ENCODE data around the gene TMEM9.

The TMEM9 gene

GRCh38 chr1:201147396-201148015 is 6.8 kb downstream of the TMEM9 start:
- H3K4me1 Mint-ChIP-seq = peaks cover 19% of the 10 kb centered on the region
- no peak overlapping the region for H3K4me3 Mint-ChIP-seq
- peaks cover 85% of the 10 kb centered on the region for H3K36me3 Mint-ChIP-seq (ENCODE audit: low read depth)
- TF ChIP-seq CTCF (IDR thresholded peaks at IDR 0.05; ENCODE audit: unreplicated experiment in 3 of 3) = no peak
- no peak overlapping the region for H3K27ac Mint-ChIP-seq
- no peaks in the 10 kb centered on the region for H3K27me3 Mint-ChIP-seq (ENCODE audit: low read depth)
- no peaks in the 10 kb centered on the region for H3K9me3 Mint-ChIP-seq

DNA sequence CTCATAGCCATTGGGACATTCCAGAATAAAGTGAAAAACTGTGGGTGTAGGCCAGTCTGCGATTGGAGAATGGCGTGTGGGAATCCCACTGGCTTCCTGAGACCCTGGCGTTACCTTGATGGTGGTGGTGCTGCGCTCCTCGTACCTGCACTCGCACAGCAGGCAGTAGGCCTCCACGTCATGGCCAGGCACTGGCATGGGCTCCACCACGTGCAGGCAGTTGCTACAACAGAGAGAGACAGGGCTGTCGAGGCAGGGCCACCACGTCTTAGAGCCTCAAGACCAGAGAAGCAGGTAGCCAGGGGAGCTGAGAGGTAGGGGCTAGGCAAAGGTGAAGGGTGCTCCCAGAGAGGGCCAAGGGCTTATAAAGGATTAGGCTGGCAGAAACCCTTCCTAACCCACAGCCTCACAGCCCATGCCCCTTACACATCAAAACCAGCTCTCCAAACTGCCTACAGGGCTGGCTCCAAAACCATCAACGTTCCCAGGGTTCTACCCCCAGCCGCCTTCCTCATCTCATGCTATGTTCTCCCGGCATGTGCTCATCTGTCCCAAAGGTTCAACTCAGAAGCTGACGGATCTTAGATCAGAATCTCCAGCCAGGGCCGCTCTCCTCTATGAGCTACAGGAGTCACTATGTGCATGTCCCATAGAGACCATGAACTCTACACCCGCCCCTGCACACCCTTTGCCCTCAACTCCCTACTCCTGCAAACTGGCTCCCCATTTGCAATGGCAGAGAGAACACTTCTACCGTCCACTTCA is 7.5 kb downstream of the TMEM9 start:
- peaks cover 17% of the 10 kb centered on the region for H3K4me1 Mint-ChIP-seq
- no peak overlapping the region for H3K4me3 Mint-ChIP-seq
- no peaks in the 10 kb centered on the region for H3K9me3 Mint-ChIP-seq
- peaks cover 84% of the 10 kb centered on the region for H3K36me3 Mint-ChIP-seq (ENCODE audit: low read depth)
- TF ChIP-seq CTCF (IDR thresholded peaks at IDR 0.05; ENCODE audit: unreplicated experiment in 3 of 3) = no peak
- no peaks in the 10 kb centered on the region for H3K27me3 Mint-ChIP-seq (ENCODE audit: low read depth)
- no peak overlapping the region for H3K27ac Mint-ChIP-seq

DNA sequence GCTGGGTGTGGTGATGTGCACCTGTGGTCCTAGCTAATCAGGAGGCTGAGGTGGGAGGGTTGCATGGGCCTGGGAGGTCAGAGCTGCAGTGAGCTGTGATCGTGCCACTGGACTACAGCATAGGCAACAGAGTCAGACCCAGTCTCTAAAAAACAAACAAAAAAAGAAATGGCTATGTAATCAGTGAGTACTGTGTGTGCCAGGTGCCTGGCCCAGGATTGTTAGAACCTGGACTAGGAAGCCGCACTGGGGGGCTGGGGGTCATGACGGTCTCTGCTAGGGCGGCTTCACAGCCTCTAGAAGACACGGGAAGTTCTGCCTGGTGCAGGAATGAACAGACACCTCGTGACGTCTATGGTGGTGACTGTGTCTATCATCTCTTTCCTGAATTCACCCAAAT is 8.5 kb downstream of the TMEM9 start:
- H3K4me1 Mint-ChIP-seq = peaks cover 17% of the 10 kb centered on the region
- no peak for TF ChIP-seq CTCF (IDR thresholded peaks at IDR 0.05; ENCODE audit: unreplicated experiment in 3 of 3)
- H3K4me3 Mint-ChIP-seq = no peak overlapping the region
- H3K27ac Mint-ChIP-seq = no peak overlapping the region
- peaks cover 84% of the 10 kb centered on the region for H3K36me3 Mint-ChIP-seq (ENCODE audit: low read depth)
- no peaks in the 10 kb centered on the region for H3K9me3 Mint-ChIP-seq
- no peaks in the 10 kb centered on the region for H3K27me3 Mint-ChIP-seq (ENCODE audit: low read depth)

DNA sequence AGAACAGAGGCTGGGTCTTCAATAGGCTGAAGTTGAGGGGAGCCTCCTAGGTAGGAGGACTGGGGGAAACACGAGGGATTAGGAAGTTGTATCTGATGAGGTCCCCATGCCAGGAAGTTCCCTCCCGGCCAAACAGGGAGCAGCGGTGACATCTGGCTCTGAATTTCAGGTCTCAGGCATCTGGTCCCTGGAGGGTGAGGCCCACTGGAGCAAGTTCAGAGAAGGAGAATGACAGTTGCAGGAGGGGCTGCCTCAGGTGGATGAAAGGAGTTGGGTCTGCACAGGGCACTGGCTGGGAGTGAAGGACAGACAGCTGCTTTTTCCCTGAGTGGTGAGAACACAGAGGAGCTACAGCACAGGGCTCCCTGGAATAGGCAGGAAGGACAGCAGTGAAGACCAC is 9.1 kb downstream of the TMEM9 start:
- no peaks in the 10 kb centered on the region for H3K9me3 Mint-ChIP-seq
- H3K27me3 Mint-ChIP-seq (ENCODE audit: low read depth) = no peaks in the 10 kb centered on the region
- peaks cover 84% of the 10 kb centered on the region for H3K36me3 Mint-ChIP-seq (ENCODE audit: low read depth)
- H3K4me1 Mint-ChIP-seq = peaks cover 19% of the 10 kb centered on the region
- TF ChIP-seq CTCF (IDR thresholded peaks at IDR 0.05; ENCODE audit: unreplicated experiment in 3 of 3) = no peak
- H3K4me3 Mint-ChIP-seq = no peak overlapping the region
- no peak overlapping the region for H3K27ac Mint-ChIP-seq

DNA sequence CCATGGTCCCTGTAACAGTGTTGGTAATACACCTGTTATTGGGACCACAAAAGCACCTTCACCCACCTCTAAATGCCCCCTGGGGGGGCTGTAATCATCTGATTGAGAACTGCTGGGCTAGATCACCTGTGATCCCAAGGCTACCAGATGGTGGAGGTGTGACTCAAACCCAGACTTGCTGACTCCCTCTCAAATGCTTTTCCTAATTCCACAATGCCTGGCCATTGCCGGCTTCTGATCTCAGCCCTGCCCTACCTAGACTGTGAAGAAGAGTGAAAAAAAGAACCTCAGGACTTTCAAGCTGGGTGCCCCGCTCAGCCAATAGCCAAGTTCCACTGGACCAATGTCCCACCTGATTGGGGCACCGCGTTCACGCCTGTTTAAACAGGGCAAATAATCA is 9.6 kb downstream of the TMEM9 start:
- no peaks in the 10 kb centered on the region for H3K27me3 Mint-ChIP-seq (ENCODE audit: low read depth)
- H3K4me3 Mint-ChIP-seq = no peak overlapping the region
- H3K36me3 Mint-ChIP-seq (ENCODE audit: low read depth) = peaks cover 83% of the 10 kb centered on the region
- peaks cover 23% of the 10 kb centered on the region for H3K4me1 Mint-ChIP-seq
- no peaks in the 10 kb centered on the region for H3K9me3 Mint-ChIP-seq
- H3K27ac Mint-ChIP-seq = no peak overlapping the region
- TF ChIP-seq CTCF (IDR thresholded peaks at IDR 0.05; ENCODE audit: unreplicated experiment in 3 of 3) = no peak
